CD8-positive, alpha-beta memory T cell (primary cell): Measurements from ENCODE around the gene PRKD1. TPM values are rescaled to one million over a fixed set of nuclear protein-coding genes. Genes with fewer than 3 reads are reported as not detected.
"Not testable (repeated sequence)": the region's sequence is repeated elsewhere in the genome, so short reads cannot be mapped to it uniquely, and the experiment has no call there.

ENCODE experiments used
- CTCF ChIA-PET: fragments of 350-600 bp; sonication (Branson Sonifier 250); formaldehyde crosslinking; loops from one replicate; lab custom pipeline; 2021; ENCODE audit warnings: antibody characterized with exemption; lab: Charles Lee
- POLR2A ChIA-PET: fragments of 350-600 bp; sonication (Branson Sonifier 250); formaldehyde crosslinking; loops from one replicate; lab custom pipeline; 2021; ENCODE audit warnings: antibody characterized with exemption; lab: Charles Lee
- DNase-seq, 5 donors: peaks; one replicate each; pipeline versions ENCODE4 v3.0.0 to v3.0.0-alpha.2; 2020 to 2022; ENCODE audit warnings: mixed read lengths in 1 of 5
- H3K27ac ChIP-seq: one replicate; pipeline ENCODE4 v1.7.0; 2013; ENCODE audit warnings: low read depth, mild to moderate bottlenecking, low read length, moderate library complexity
- H3K27me3 ChIP-seq: 2 replicates; pipeline ENCODE4 v1.7.0; 2013; ENCODE audit warnings: low read length, mild to moderate bottlenecking; ENCODE audit not compliant: insufficient read depth, poor library complexity, severe bottlenecking
- H3K36me3 ChIP-seq: 2 replicates; pipeline ENCODE4 v1.7.0; 2013; ENCODE audit warnings: mild to moderate bottlenecking, low read length, moderate library complexity; ENCODE audit not compliant: insufficient read depth
- H3K4me1 ChIP-seq: 2 replicates; pipeline ENCODE4 v1.7.0; 2013; ENCODE audit warnings: mild to moderate bottlenecking, low read length, moderate library complexity; ENCODE audit not compliant: insufficient read depth
- H3K4me3 ChIP-seq: 2 replicates; pipeline ENCODE4 v1.7.0; 2013; ENCODE audit warnings: mild to moderate bottlenecking, low read length
- H3K9me3 ChIP-seq: 2 replicates; pipeline ENCODE4 v1.7.0; 2013; ENCODE audit warnings: mild to moderate bottlenecking, low read length
- H3K27ac Mint-ChIP-seq, 8 donors: one replicate each; pipeline ENCODE4 v1.8.0; 2020 to 2021; ENCODE audit warnings: mixed read lengths in 8 of 8, mild to moderate bottlenecking in 6 of 8, inconsistent platforms in 3 of 8, moderate library complexity in 3 of 8
- H3K27me3 Mint-ChIP-seq, 2 donors: one replicate each; pipeline ENCODE4 v1.8.0; 2020 to 2021; ENCODE audit warnings: mixed read lengths in 2 of 2, mild to moderate bottlenecking in 1 of 2, moderate library complexity in 1 of 2
- H3K36me3 Mint-ChIP-seq, 3 donors: one replicate each; pipeline ENCODE4 v1.8.0; 2020 to 2021; ENCODE audit warnings: mixed read lengths in 3 of 3, inconsistent platforms in 1 of 3, mild to moderate bottlenecking in 1 of 3
- H3K4me1 Mint-ChIP-seq, 3 donors: one replicate each; pipeline ENCODE4 v1.8.0; 2020 to 2021; ENCODE audit warnings: mixed read lengths in 3 of 3, inconsistent platforms in 1 of 3, mild to moderate bottlenecking in 1 of 3
- H3K4me3 Mint-ChIP-seq, 7 donors: one replicate each; pipeline ENCODE4 v1.8.0; 2020 to 2021; ENCODE audit warnings: mixed read lengths in 7 of 7, mild to moderate bottlenecking in 6 of 7, moderate library complexity in 4 of 7, inconsistent platforms in 2 of 7
- H3K9me3 Mint-ChIP-seq, 5 donors: one replicate each; pipeline ENCODE4 v1.8.0; 2020 to 2022; ENCODE audit warnings: mixed read lengths in 5 of 5, mild to moderate bottlenecking in 3 of 5, moderate library complexity in 2 of 5, inconsistent platforms in 1 of 5
- polyA plus RNA-seq: library from polyadenylated mRNA; unstranded; fragments of 300-500 nt; fragmentation: Illumina TruSeq; gene quantifications from one replicate; pipeline ENCODE4 v1.2.3, GENCODE V29; 2021
- total RNA-seq, 2 experiments: library from RNA; stranded (reverse); gene quantifications; one replicate each; pipeline ENCODE4 v1.2.3, GENCODE V29; 2021

The PRKD1 gene
- total and polyA plus RNA-seq, 3 experiments from 2014 or later = not detected

DNA sequence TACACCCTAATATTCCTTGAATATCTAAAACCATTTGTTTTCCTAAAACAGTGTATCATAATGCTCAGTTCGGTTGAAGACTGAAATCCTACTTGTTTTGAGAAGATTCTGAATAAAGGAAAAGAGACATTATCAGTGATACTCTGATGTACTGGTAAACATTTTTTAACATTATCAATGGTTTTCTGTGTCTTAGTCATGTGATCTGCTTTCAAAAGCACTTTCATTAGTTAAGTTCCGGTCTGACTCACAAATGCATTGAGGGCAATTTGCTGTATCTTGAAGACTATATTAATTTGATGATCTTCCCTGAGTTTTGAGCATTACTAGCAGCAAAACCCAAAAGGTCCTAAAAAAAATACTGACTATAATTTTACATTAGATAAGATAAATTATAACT is 145.6 kb downstream of the PRKD1 start:
- H3K36me3 Mint-ChIP-seq = no peaks in the 10 kb centered on the region
- H3K9me3 Mint-ChIP-seq = peaks cover 7 to 29% (median 14%) of the 10 kb centered on the region in 5 donors
- no peaks in the 10 kb centered on the region for H3K27me3 Mint-ChIP-seq
- H3K27ac Mint-ChIP-seq = no peak overlapping the region
- Histone ChIP-seq H3K9me3 (no peaks in the 10 kb centered on the region), H3K27ac (no peak overlapping the region), H3K4me3 (no peak overlapping the region), H3K4me1 (no peaks in the 10 kb centered on the region), H3K27me3 (no peaks in the 10 kb centered on the region), H3K36me3 (no peaks in the 10 kb centered on the region)
- ChIA-PET CTCF (no interaction called here), POLR2A (no interaction called here)
- H3K4me1 Mint-ChIP-seq = no peaks in the 10 kb centered on the region
- no peak overlapping the region for H3K4me3 Mint-ChIP-seq
- no peak for DNase-seq

DNA sequence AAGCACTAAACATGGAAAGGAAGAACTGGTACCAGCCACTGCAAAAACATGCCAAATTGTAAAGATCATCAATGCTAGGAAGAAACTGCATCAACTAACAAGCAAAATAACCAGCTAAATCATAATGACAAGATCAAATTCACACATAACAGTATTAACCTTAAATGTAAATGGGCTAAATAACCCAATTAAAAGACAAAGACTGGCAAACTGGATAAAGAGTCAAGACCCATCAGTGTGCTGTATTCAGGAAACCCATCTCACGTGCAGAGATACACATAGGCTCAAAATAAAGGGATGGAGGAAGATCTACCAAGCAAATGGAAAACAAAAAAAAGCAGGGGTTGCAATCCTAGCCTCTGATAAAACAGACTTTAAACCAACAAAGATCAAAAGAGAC is 150.5 kb downstream of the PRKD1 start:
- H3K4me1 Mint-ChIP-seq, H3K27ac ChIP-seq, H3K27me3 ChIP-seq, DNase-seq, POLR2A ChIA-PET, H3K36me3 Mint-ChIP-seq, H3K36me3 ChIP-seq, CTCF ChIA-PET, H3K27me3 Mint-ChIP-seq, H3K9me3 ChIP-seq, H3K27ac Mint-ChIP-seq, H3K4me3 Mint-ChIP-seq, H3K4me3 ChIP-seq, H3K4me1 ChIP-seq: not testable (repeated sequence)
- peaks cover 10 to 31% (median 24%) of the 10 kb centered on the region in 5 donors for H3K9me3 Mint-ChIP-seq

DNA sequence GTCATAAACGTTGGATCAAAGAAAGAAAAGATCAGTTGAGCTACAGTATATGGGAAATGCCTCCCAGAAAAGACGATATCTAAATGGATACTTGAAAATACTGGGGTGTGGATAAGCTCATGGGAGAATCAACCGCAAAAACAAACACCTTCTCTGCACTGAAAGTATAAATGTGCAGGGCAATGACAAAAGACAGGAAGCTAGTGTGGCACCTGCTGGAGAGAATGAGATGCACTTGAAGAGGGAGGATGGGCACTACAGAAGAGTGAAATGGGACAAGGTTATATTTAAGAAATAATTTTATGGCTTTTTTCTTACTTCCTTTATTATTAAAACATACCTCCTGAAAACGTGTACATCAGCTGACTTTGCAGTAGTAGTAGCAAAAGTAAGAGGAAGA is 153.7 kb downstream of the PRKD1 start:
- ChIA-PET CTCF (no interaction called here), POLR2A (no interaction called here)
- Histone ChIP-seq H3K4me3 (no peak overlapping the region), H3K4me1 (no peaks in the 10 kb centered on the region), H3K27me3 (no peaks in the 10 kb centered on the region), H3K9me3 (no peaks in the 10 kb centered on the region), H3K36me3 (no peaks in the 10 kb centered on the region), H3K27ac (no peak overlapping the region)
- DNase-seq = no peak
- Mint-ChIP-seq H3K27ac (no peak overlapping the region), H3K36me3 (no peaks in the 10 kb centered on the region), H3K4me1 (no peaks in the 10 kb centered on the region), H3K27me3 (no peaks in the 10 kb centered on the region), H3K9me3 (peaks cover 10 to 38% (median 29%) of the 10 kb centered on the region in 5 donors), H3K4me3 (no peak overlapping the region)

DNA sequence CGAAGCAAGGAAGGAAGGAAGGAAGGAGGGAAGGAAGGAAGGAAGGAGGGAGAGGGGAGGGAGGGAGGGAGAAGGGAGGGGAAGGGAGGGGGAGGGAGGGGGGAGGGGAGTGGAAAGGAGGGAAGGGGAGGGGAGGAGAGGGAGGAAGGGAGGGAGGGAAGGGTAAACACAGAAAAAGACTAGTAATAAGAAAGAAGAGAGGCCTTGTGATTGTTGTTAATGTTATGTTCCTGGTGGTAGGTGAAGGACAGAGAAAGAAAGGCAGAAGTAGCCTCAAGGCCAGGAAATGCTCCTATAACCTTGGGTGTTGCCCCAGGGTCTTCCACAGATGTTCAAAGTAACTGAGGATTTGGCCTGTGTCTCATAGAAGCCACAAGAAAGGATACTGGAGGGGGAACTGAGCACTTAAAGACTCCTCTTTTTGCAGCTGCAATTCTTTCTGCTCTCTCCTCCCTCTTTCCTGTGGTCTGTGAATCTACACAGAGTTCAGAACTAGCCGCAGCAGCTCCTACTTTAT is 164.2 kb downstream of the PRKD1 start:
- H3K4me3 Mint-ChIP-seq = no peak overlapping the region
- CTCF ChIA-PET = no interaction called here
- no peaks in the 10 kb centered on the region for H3K4me1 Mint-ChIP-seq
- H3K36me3 Mint-ChIP-seq = no peaks in the 10 kb centered on the region
- DNase-seq = no peak
- H3K9me3 Mint-ChIP-seq = peaks cover 2 to 28% (median 4%) of the 10 kb centered on the region in 5 donors
- Histone ChIP-seq H3K9me3 (no peaks in the 10 kb centered on the region), H3K36me3 (no peaks in the 10 kb centered on the region), H3K27ac (no peak overlapping the region), H3K4me3 (no peak overlapping the region), H3K27me3 (no peaks in the 10 kb centered on the region), H3K4me1 (no peaks in the 10 kb centered on the region)
- no peak overlapping the region for H3K27ac Mint-ChIP-seq
- POLR2A ChIA-PET = no interaction called here
- H3K27me3 Mint-ChIP-seq = no peaks in the 10 kb centered on the region

DNA sequence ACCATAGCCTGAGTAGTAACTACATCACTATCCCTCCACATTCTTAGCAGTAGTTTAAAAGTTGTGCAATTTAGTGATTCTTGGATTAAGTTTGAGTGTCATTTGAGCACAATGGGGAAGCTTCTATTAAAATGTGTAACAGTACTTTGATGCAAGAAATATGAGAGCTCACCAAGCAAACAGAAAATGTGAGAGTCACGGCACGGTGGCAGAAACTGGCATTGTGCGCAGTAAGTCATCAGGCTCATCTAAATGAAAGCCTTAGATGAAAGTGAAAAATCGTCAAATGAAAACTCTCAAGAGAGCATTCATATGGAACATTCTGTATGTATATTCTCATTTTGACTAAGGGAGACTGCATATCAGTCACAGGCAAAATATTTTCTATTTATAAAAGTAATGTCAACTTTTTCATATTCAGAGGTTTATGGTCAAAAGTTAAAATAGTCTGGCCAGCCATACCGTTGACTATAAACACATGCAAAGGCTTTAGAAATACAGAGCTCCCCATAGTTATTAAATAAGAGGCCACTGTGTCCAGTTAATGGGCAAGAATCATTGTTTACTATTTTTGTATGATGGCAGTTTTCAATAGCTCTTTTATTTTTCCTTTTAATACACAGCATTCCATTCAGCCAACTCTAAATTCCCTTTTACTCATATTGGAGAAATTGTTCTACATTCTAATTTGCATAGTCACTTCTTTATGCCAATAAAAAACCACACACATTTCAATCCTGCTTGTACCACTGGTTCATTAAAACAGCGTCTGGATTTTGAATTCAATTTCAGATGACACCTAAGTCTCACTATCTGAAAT is 167.9 kb downstream of the PRKD1 start:
- Histone ChIP-seq H3K36me3 (no peaks in the 10 kb centered on the region), H3K9me3 (no peaks in the 10 kb centered on the region), H3K4me1 (no peaks in the 10 kb centered on the region), H3K4me3 (no peak overlapping the region), H3K27me3 (no peaks in the 10 kb centered on the region), H3K27ac (no peak overlapping the region)
- Mint-ChIP-seq H3K4me3 (no peak overlapping the region), H3K4me1 (no peaks in the 10 kb centered on the region), H3K27ac (no peak overlapping the region), H3K27me3 (no peaks in the 10 kb centered on the region), H3K36me3 (no peaks in the 10 kb centered on the region), H3K9me3 (peaks cover 5 to 30% (median 7%) of the 10 kb centered on the region in 5 donors)
- POLR2A ChIA-PET = no interaction called here
- CTCF ChIA-PET = no interaction called here
- no peak for DNase-seq

DNA sequence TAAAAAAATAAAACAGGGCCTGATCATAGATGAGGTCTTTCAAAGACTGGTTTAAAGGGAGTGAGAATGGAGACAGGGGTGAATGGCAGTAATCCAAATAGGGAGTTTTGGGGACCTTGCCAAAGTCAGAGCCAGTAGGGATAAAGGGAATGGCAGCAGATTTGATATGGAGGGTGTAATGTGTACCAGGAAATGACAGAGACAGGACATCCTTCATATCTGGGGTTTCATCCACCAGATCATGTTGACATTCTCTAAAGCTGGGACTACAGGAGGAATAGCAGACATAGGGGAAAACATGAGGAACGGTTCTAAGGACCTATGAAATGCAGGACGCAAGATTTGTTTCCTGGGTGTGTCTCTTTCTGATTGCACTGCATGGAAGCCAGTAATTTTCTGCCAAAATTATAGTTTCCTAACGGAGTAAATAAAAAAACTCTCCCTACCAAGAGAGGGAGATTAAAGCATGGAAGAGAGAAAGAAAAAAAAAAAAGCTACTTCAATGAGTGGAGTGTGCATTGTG is 169.9 kb downstream of the PRKD1 start:
- Mint-ChIP-seq H3K27ac (no peak overlapping the region), H3K4me3 (no peak overlapping the region), H3K27me3 (no peaks in the 10 kb centered on the region), H3K4me1 (no peaks in the 10 kb centered on the region), H3K9me3 (peaks cover 5 to 38% (median 7%) of the 10 kb centered on the region in 5 donors), H3K36me3 (no peaks in the 10 kb centered on the region)
- no peaks in the 10 kb centered on the region for H3K27me3 ChIP-seq
- no peak for DNase-seq
- H3K27ac ChIP-seq = no peak overlapping the region
- no peaks in the 10 kb centered on the region for H3K9me3 ChIP-seq
- ChIA-PET POLR2A (no interaction called here), CTCF (no interaction called here)
- H3K4me1 ChIP-seq = no peaks in the 10 kb centered on the region
- H3K36me3 ChIP-seq = no peaks in the 10 kb centered on the region
- H3K4me3 ChIP-seq = no peak overlapping the region

DNA sequence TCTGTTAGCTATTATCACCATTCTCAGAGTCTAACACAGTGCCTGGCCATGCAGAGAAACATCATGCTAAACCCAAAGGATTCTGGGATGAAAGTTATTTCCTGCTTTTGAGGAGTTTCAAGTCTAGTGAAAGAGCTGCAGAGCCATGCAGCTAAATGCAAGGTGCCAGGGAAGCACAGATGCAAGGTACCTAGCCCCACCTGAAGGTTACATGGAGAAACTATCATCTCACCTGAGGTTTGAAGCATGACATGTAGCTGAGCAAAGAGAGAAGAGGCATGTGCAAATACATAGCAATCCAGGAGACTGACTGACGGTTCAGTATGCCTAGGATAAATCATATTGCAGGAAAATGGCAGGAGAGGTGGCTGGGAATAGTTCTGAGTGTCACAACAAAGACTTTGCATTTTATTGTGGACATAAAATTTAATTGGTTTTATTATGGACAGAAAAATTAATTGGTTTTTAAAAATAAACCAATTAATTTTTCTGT is 170.4 kb downstream of the PRKD1 start:
- H3K4me3 ChIP-seq = no peak overlapping the region
- Mint-ChIP-seq H3K27me3 (no peaks in the 10 kb centered on the region), H3K4me3 (no peak overlapping the region), H3K9me3 (peaks cover 5 to 39% (median 7%) of the 10 kb centered on the region in 5 donors), H3K4me1 (no peaks in the 10 kb centered on the region), H3K36me3 (no peaks in the 10 kb centered on the region), H3K27ac (no peak overlapping the region)
- H3K27me3 ChIP-seq = no peaks in the 10 kb centered on the region
- ChIA-PET POLR2A (no interaction called here), CTCF (no interaction called here)
- DNase-seq = no peak
- no peaks in the 10 kb centered on the region for H3K4me1 ChIP-seq
- no peak overlapping the region for H3K27ac ChIP-seq
- no peaks in the 10 kb centered on the region for H3K9me3 ChIP-seq
- H3K36me3 ChIP-seq = no peaks in the 10 kb centered on the region

DNA sequence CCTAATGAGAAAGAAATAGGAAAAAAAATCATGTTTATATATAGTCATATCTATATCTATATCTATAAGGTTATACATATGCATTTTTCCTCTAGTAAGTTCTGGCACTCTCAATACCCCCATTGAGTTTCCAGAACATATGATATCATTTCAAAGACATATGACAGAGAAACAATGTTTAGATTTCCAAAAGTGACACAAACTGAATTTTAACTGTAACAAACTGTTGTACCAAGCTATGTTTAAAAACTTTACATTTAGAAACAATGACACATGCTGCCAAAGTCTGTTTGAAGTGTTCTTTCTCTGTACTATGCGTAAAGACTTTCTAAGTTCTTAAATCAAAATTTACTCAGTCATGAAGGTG is 171.6 kb downstream of the PRKD1 start:
- H3K27ac ChIP-seq = no peak overlapping the region
- H3K27me3 ChIP-seq = no peaks in the 10 kb centered on the region
- CTCF ChIA-PET = no interaction called here
- H3K4me1 Mint-ChIP-seq = no peaks in the 10 kb centered on the region
- POLR2A ChIA-PET = no interaction called here
- H3K4me3 ChIP-seq = no peak overlapping the region
- no peak for DNase-seq
- H3K4me1 ChIP-seq = no peaks in the 10 kb centered on the region
- no peaks in the 10 kb centered on the region for H3K36me3 Mint-ChIP-seq
- no peak overlapping the region for H3K4me3 Mint-ChIP-seq
- H3K36me3 ChIP-seq = no peaks in the 10 kb centered on the region
- H3K9me3 ChIP-seq = no peaks in the 10 kb centered on the region
- H3K9me3 Mint-ChIP-seq = peaks cover 5 to 45% (median 10%) of the 10 kb centered on the region in 5 donors
- H3K27ac Mint-ChIP-seq = no peak overlapping the region
- H3K27me3 Mint-ChIP-seq = no peaks in the 10 kb centered on the region
